Nucleus accumbens (tissue), 56 donors: ENCODE measurements around the gene IRAK1.
"Not testable (repeated sequence)": the region's sequence is repeated elsewhere in the genome, so short reads cannot be mapped to it uniquely, and the experiment has no call there.

Experiments used
- DNase-seq, 56 donors: peaks; one replicate each; lab custom pipeline; 2025; lab: John Stamatoyannopoulos, UW

Gene IRAK1

GRCh38 chrX:154004315-154004714, 15.4 kb downstream of the IRAK1 start:
- DNase-seq: no peak

GRCh38 chrX:154002215-154002719, 17.4 kb downstream of the IRAK1 start:
- peak in 27 of 56 donors; percentile 4 to 60 (median 14) for DNase-seq

GRCh38 chrX:154000051-154000450, 19.7 kb downstream of the IRAK1 start:
- DNase-seq: no peak

GRCh38 chrX:153999359-154000037, 20.2 kb downstream of the IRAK1 start:
- no peak for DNase-seq

GRCh38 chrX:153995504-153995903, 24.2 kb downstream of the IRAK1 start:
- no peak for DNase-seq

- DNase-seq: not testable (repeated sequence)
Measured at GRCh38 chrX:153994398-153994797, 25.3 kb downstream of the IRAK1 start.

- no peak for DNase-seq
Measured at GRCh38 chrX:153993978-153994377, 25.7 kb downstream of the IRAK1 start.

GRCh38 chrX:153993079-153993478, 26.6 kb downstream of the IRAK1 start:
- DNase-seq: no peak

GRCh38 chrX:153992180-153992579, 27.5 kb downstream of the IRAK1 start:
- DNase-seq: peak in 1 of 56 donors; percentile 9

- DNase-seq: no peak
Measured at GRCh38 chrX:153991013-153991580, 28.6 kb downstream of the IRAK1 start.

GRCh38 chrX:153989973-153990655, 29.6 kb downstream of the IRAK1 start:
- no peak for DNase-seq

GRCh38 chrX:153988493-153988892, 31.2 kb downstream of the IRAK1 start:
- DNase-seq: no peak

GRCh38 chrX:153984351-153985178, 35.1 kb downstream of the IRAK1 start:
- no peak for DNase-seq

GRCh38 chrX:153983321-153983801, 36.3 kb downstream of the IRAK1 start:
- no peak for DNase-seq

- peak in 4 of 56 donors; percentile 1 to 20 (median 8) for DNase-seq
Measured at GRCh38 chrX:153981771-153982533, 37.8 kb downstream of the IRAK1 start.

GRCh38 chrX:153981231-153981630, 38.5 kb downstream of the IRAK1 start:
- DNase-seq: no peak

GRCh38 chrX:153980394-153980793, 39.3 kb downstream of the IRAK1 start:
- not testable (repeated sequence) for DNase-seq

- no peak for DNase-seq
Measured at GRCh38 chrX:153974726-153975286, 44.9 kb downstream of the IRAK1 start.

GRCh38 chrX:153974003-153974725, 45.5 kb downstream of the IRAK1 start:
- DNase-seq: peak in 1 of 56 donors; percentile 6
